Suprapubic skin (tissue), 4 donors: ENCODE data around the gene TNFRSF14. TPM values are rescaled to one million over a fixed set of nuclear protein-coding genes. Genes with fewer than 3 reads are reported as not detected.

Source experiments
- DNase-seq, 2 donors: peaks; one replicate each; pipeline ENCODE4 v3.0.0-alpha.2; 2019; ENCODE audit warnings: low spot score in 2 of 2
- H3K27ac ChIP-seq: fragments of 200-600 bp; sonication (generic); one replicate; pipeline ENCODE4 v1.5.1; 2019
- H3K27me3 ChIP-seq: fragments of 200-600 bp; sonication (generic); one replicate; pipeline ENCODE4 v1.5.1; 2019
- H3K36me3 ChIP-seq: fragments of 200-600 bp; sonication (generic); one replicate; pipeline ENCODE4 v1.5.1; 2019
- H3K4me1 ChIP-seq: fragments of 200-600 bp; sonication (generic); one replicate; pipeline ENCODE4 v1.5.1; 2019
- H3K4me3 ChIP-seq: fragments of 200-600 bp; sonication (generic); one replicate; pipeline ENCODE4 v1.5.1; 2019; ENCODE audit warnings: mild to moderate bottlenecking
- H3K9me3 ChIP-seq: fragments of 200-600 bp; sonication (generic); one replicate; pipeline ENCODE4 v1.5.1; 2019
- EP300 ChIP-seq: sonication (generic); formaldehyde crosslinking; IDR thresholded peaks from one replicate; pipeline ENCODE4 v1.6.1; 2017; ENCODE audit warnings: antibody characterized with exemption
- POLR2A ChIP-seq, 2 donors: fragments of 450-650 bp; IDR thresholded peaks; one replicate each; pipeline ENCODE4 v1.6.1; 2017; ENCODE audit warnings: antibody characterized with exemption in 2 of 2, mild to moderate bottlenecking in 2 of 2, moderate library complexity in 2 of 2
- POLR2AphosphoS5 ChIP-seq, 3 donors: sonication (generic); formaldehyde crosslinking; IDR thresholded peaks; one replicate each; pipeline ENCODE4 v1.6.1; 2017; ENCODE audit warnings: antibody characterized with exemption in 3 of 3
- WGBS: methylation state at CpG from one replicate; pipeline ENCODE4 v1.1.5; 2018; 5-methylcytosine and 5-hydroxymethylcytosine counted together
- total RNA-seq, 4 donors: library from RNA; depleted of rRNA; stranded (reverse); fragments of >200 nt; gene quantifications; one replicate each; pipeline ENCODE4 v1.1.0, GENCODE V29; 2016
- TF ChIP-seq, protein P1 (sequence below), 2 donors: fragments of 200-600 bp in 1 of 2; fragments of 450-650 bp in 1 of 2; sonication (generic) in 1 of 2; IDR thresholded peaks; one replicate each; pipeline ENCODE4 v1.5.1; 2016 to 2019; ENCODE audit warnings: antibody characterized with exemption in 2 of 2, mild to moderate bottlenecking in 1 of 2, moderate library complexity in 1 of 2

TNFRSF14 gene
- total RNA-seq, 4 donors from 2014 or later, result 33.3 to 111 (median 60.9) TPM

- TF ChIP-seq POLR2AphosphoS5 (IDR thresholded peaks at IDR 0.05) (no peak), POLR2A (IDR thresholded peaks at IDR 0.05) (no peak), EP300 (no peak)
- H3K27me3 ChIP-seq, result peaks cover 35% of the 10 kb centered on the region
- H3K9me3 ChIP-seq, result no peaks in the 10 kb centered on the region
- H3K4me1 ChIP-seq, result no peaks in the 10 kb centered on the region
- WGBS, result 68% methylated on average over 9 of the region's 25 CpGs
- H3K36me3 ChIP-seq, result no peaks in the 10 kb centered on the region
- H3K27ac ChIP-seq, result no peak overlapping the region
- H3K4me3 ChIP-seq, result no peak overlapping the region
- peak; percentile 47 to 59 for DNase-seq
Measured at GRCh38 chr1:2603521-2604155, 47.5 kb downstream of the TNFRSF14 start.

DNA sequence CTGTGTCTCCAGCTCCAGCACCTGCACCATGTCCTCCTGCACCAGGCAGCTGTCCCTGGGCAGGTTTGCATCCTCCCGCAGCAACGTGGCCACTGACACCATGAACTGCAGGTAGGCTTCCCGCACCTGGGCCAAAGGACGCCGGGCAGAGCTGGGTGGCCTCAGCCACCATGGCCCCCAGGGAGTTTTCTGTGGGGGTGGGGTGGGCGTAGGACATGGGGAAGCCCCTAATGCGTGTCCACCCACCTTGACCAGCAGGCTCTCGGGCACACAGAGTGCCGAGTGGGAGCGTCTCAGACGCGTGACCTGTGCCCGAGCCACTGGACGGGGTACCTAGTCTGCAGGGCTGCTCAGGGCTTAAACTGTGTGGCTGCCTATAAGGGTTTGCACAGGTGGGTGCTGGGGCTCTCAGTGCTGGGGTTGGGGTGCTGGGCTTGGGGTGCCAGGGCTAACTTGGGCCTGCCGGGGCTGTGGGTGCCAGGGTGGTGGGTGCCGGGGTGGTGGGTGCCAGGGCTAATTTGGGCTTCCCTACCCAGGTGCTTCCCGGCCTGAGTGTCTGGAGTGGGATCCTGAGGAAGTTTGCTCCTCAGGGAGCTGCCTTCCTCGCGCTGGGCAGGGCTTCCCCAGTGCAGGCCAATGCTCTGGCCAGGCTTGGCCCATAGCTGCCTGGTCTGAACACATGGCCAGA lies 48.1 kb downstream of the TNFRSF14 start:
- DNase-seq, result peak; percentile 42 to 72
- Histone ChIP-seq H3K27ac (no peak overlapping the region), H3K36me3 (no peaks in the 10 kb centered on the region), H3K4me3 (no peak overlapping the region), H3K9me3 (no peaks in the 10 kb centered on the region), H3K27me3 (peaks cover 35% of the 10 kb centered on the region), H3K4me1 (no peaks in the 10 kb centered on the region)
- 80% methylated on average over 2 of the region's 19 CpGs for WGBS
- TF ChIP-seq POLR2A (IDR thresholded peaks at IDR 0.05) (no peak), EP300 (no peak), POLR2AphosphoS5 (IDR thresholded peaks at IDR 0.05) (no peak)
- TF ChIP-seq, protein P1, sequence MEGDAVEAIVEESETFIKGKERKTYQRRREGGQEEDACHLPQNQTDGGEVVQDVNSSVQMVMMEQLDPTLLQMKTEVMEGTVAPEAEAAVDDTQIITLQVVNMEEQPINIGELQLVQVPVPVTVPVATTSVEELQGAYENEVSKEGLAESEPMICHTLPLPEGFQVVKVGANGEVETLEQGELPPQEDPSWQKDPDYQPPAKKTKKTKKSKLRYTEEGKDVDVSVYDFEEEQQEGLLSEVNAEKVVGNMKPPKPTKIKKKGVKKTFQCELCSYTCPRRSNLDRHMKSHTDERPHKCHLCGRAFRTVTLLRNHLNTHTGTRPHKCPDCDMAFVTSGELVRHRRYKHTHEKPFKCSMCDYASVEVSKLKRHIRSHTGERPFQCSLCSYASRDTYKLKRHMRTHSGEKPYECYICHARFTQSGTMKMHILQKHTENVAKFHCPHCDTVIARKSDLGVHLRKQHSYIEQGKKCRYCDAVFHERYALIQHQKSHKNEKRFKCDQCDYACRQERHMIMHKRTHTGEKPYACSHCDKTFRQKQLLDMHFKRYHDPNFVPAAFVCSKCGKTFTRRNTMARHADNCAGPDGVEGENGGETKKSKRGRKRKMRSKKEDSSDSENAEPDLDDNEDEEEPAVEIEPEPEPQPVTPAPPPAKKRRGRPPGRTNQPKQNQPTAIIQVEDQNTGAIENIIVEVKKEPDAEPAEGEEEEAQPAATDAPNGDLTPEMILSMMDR (IDR thresholded peaks at IDR 0.05), result no peak

DNA sequence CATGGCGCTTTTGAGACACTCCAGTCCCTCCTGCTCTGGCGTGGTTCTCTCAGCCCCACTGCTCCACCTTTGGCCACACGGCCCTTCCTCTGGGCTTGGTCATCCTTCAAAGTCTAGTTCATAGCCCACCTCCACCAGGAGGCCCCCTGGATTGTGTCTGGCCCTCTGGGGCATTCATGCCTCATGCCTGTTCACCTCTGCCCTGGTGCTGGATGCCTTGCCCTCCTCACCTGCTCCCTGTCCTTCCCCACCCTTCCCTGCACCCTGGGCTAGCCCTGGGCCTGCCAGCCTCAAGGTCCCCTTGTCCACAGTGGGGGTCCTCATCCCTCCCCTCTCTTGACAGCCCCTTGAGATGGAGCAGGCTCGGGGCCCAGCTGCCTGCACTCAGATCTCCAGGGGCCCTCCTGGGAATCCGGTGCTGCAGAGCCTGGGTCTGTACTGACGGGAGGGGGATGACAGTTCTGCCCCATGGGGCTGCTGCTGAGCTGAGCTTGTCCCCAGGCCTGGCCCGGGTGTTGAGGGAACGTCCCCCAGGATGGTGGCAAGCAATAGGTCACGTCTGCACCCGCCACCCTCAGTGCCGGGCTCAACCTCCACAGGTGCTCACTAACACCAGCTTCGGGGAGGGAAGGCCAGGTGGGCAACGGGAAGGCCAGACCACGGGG lies 48.8 kb downstream of the TNFRSF14 start:
- Histone ChIP-seq H3K27me3 (peaks cover 35% of the 10 kb centered on the region), H3K36me3 (no peaks in the 10 kb centered on the region), H3K9me3 (no peaks in the 10 kb centered on the region), H3K27ac (no peak overlapping the region), H3K4me1 (no peaks in the 10 kb centered on the region), H3K4me3 (no peak overlapping the region)
- peak; percentile 59 to 67 for DNase-seq
- TF ChIP-seq, protein P1 (IDR thresholded peaks at IDR 0.05), result no peak
- no peak for TF ChIP-seq POLR2AphosphoS5 (IDR thresholded peaks at IDR 0.05)
- no peak for TF ChIP-seq POLR2A (IDR thresholded peaks at IDR 0.05)
- no peak for TF ChIP-seq EP300
- WGBS, result 82% methylated on average over 7 of the region's 14 CpGs

DNA sequence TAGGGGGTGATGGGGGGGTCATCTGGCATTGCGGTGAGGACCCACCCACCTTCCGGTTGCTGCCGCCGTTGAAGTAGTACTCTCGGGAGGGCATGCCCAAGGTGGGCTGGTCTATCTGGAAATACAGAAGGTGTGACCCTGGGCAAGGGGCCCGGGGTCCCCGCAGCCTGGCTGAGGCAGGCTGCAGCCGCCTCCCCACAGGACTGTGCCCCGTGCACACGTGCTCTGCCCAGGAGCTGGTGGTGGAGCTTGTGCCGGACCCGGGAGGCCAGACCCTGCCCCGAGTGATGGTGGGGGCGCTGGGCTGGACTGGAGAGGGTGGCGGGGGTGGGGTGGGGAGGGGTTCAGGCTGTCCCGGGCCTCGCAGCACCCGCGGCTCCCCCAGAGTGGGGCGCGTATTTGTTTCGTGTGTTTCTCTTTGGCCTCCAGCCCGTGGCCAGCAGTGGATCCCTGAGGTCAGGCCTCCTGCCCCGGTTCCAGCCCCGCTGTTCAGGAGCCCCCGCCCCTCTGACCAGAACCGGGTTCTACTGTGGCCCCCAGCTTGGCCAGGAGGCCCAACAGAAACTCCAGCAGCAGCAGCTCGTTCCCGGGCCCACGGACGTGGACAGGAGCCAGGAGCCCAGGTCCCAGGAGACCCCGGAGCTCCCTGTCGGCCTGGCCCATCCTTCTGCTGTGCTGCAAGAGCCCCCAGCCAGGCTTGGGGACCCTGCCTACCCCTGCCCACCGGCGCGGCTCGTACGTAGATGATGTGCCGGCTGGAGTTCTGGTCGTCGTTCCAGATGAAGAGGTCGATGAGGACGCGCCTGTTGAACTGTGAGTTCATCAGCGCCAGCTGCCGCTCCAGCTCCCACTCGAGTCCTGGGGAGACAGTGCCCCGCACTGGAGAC lies 49.6 kb downstream of the TNFRSF14 start:
- 85% methylated on average over 27 of the region's 48 CpGs for WGBS
- Histone ChIP-seq H3K36me3 (no peaks in the 10 kb centered on the region), H3K27ac (no peak overlapping the region), H3K27me3 (peaks cover 35% of the 10 kb centered on the region), H3K4me1 (peaks cover 4% of the 10 kb centered on the region), H3K4me3 (no peak overlapping the region), H3K9me3 (no peaks in the 10 kb centered on the region)
- TF ChIP-seq POLR2A (IDR thresholded peaks at IDR 0.05), result no peak
- TF ChIP-seq EP300, result no peak
- TF ChIP-seq POLR2AphosphoS5 (IDR thresholded peaks at IDR 0.05), result no peak
- TF ChIP-seq, protein P1 (IDR thresholded peaks at IDR 0.05), result no peak
- peak; percentile 56 for DNase-seq

DNA sequence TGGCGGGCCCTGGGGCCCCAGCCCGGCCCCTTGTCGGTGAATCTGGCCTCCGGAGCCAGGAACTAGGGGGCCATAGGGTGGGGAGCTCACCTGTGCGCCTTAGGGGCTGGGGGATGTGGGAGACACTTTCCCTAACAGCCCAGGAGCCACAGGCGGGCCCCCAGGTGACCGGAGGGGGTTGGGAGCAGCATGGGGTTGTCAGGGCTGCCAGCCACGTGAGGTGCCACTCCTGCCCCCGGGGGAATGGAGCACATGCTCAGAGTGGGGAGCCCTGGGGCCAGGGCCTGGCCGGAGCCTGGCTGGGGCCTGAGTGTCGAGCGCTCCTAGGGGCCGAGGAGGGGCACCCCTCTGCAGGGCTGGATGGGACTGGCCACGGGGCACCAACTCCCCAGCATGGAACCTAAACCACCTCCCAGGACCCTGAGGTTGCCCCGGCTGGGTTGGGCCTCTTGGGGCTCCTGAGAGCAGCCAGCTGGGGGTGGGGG lies 50.3 kb downstream of the TNFRSF14 start:
- H3K9me3 ChIP-seq, result no peaks in the 10 kb centered on the region
- TF ChIP-seq, protein P1 (IDR thresholded peaks at IDR 0.05), result no peak
- TF ChIP-seq EP300 (no peak), POLR2A (IDR thresholded peaks at IDR 0.05) (no peak)
- H3K4me1 ChIP-seq, result peaks cover 9% of the 10 kb centered on the region
- DNase-seq, result peak in 1 of 2 donors; percentile 73
- H3K4me3 ChIP-seq, result no peak overlapping the region
- H3K36me3 ChIP-seq, result no peaks in the 10 kb centered on the region
- peaks cover 42% of the 10 kb centered on the region for H3K27me3 ChIP-seq
- WGBS, result 66% methylated on average over 3 of the region's 15 CpGs
- no peak overlapping the region for H3K27ac ChIP-seq
